Common myeloid progenitor, CD34-positive (primary cell): ENCODE results near the gene CPSF3.
A peak's percentile ranks its signal among the peaks of the same experiment; 100 is the strongest.
"Not testable (repeated sequence)": the region's sequence is repeated elsewhere in the genome, so short reads cannot be mapped to it uniquely, and the experiment has no call there.

Experiments
- CTCF ChIA-PET: fragments of 350-600 bp; sonication (Branson Sonifier 250); formaldehyde crosslinking; loops from one replicate; lab custom pipeline; 2021; ENCODE audit warnings: antibody characterized with exemption; lab: Charles Lee
- POLR2A ChIA-PET: fragments of 350-600 bp; sonication (Branson Sonifier 250); formaldehyde crosslinking; loops from one replicate; lab custom pipeline; 2021; ENCODE audit warnings: antibody characterized with exemption; lab: Charles Lee
- DNase-seq, 3 donors: peaks; one replicate each; pipeline versions ENCODE4 v3.0.0 to v3.0.0-alpha.2; 2013
- H3K27ac ChIP-seq, 2 experiments: 1 replicate in 1 of 2; 2 replicates in 1 of 2; pipeline ENCODE4 v1.7.0; 2013; ENCODE audit warnings: inconsistent platforms in 2 of 2, low read length in 2 of 2, mild to moderate bottlenecking in 2 of 2, low read depth in 1 of 2, moderate library complexity in 1 of 2; ENCODE audit not compliant: severe bottlenecking in 2 of 2, insufficient read depth in 1 of 2, poor library complexity in 1 of 2
- H3K27me3 ChIP-seq, 5 experiments: replicated peaks in 2 of 5; 1 replicate in 3 of 5; 2 replicates in 2 of 5; pipeline versions ENCODE4 v1.6.1 to v1.7.0; 2013; ENCODE audit warnings: low read length in 4 of 5, mild to moderate bottlenecking in 2 of 5, moderate library complexity in 2 of 5, inconsistent platforms in 1 of 5; ENCODE audit not compliant: insufficient read depth in 5 of 5, control insufficient read depth in 4 of 5
- H3K36me3 ChIP-seq, 4 experiments: 1 replicate in 2 of 4; 2 replicates in 2 of 4; pipeline versions ENCODE4 v1.6.1 to v1.7.0; 2013; ENCODE audit warnings: low read length in 3 of 4, control low read depth in 1 of 4, mild to moderate bottlenecking in 1 of 4; ENCODE audit not compliant: control insufficient read depth in 4 of 4, insufficient read depth in 4 of 4
- H3K4me1 ChIP-seq, 4 experiments: 1 replicate in 3 of 4; 2 replicates in 1 of 4; pipeline versions ENCODE4 v1.6.1 to v1.7.1; 2013; ENCODE audit warnings: low read length in 3 of 4, mild to moderate bottlenecking in 3 of 4, control low read depth in 1 of 4, inconsistent platforms in 1 of 4, moderate library complexity in 1 of 4; ENCODE audit not compliant: control insufficient read depth in 4 of 4, insufficient read depth in 4 of 4; ENCODE audit errors: control extremely low read depth in 1 of 4
- H3K4me3 ChIP-seq, 7 experiments: 1 replicate in 4 of 7; 2 replicates in 3 of 7; pipeline versions ENCODE4 v1.5.1 to v1.7.0; 2013; ENCODE audit warnings: mild to moderate bottlenecking in 7 of 7, low read length in 6 of 7, moderate library complexity in 6 of 7, inconsistent platforms in 2 of 7, low read depth in 2 of 7, control low read depth in 1 of 7; ENCODE audit not compliant: insufficient read depth in 4 of 7, control insufficient read depth in 1 of 7; ENCODE audit errors: extremely low read depth in 1 of 7
- H3K9me3 ChIP-seq, 5 experiments: 1 replicate in 4 of 5; 2 replicates in 1 of 5; pipeline versions ENCODE4 v1.6.1 to v1.7.1; 2013; ENCODE audit warnings: low read length in 4 of 5, mild to moderate bottlenecking in 2 of 5, inconsistent platforms in 1 of 5, low read depth in 1 of 5, moderate library complexity in 1 of 5; ENCODE audit not compliant: control insufficient read depth in 4 of 5, insufficient read depth in 2 of 5; ENCODE audit errors: control extremely low read depth in 1 of 5
- WGBS: methylation state at CpG from one replicate; pipeline ENCODE4 v1.1.5; 2013; ENCODE audit not compliant: insufficient coverage; 5-methylcytosine and 5-hydroxymethylcytosine counted together

CPSF3 gene

GRCh38 chr2:9492927-9493326 is 69.5 kb downstream of the CPSF3 start:
- peaks cover 40 to 88% (median 77%) of the 10 kb centered on the region in 4 experiments for H3K36me3 ChIP-seq
- CTCF ChIA-PET, result interaction anchor here (0.6 to 1.4 kb wide), 2 partner anchors 20 to 221 kb away, joined by 3 to 4 read pairs; no protein-coding TSS in a partner anchor
- no peak for DNase-seq
- peaks cover 0 to 3% (median 0%) of the 10 kb centered on the region in 4 experiments for H3K4me1 ChIP-seq
- no peak overlapping the region for H3K27ac ChIP-seq
- POLR2A ChIA-PET, result interaction anchor here (0.8 kb wide), 1 partner anchor 62 kb away, joined by 3 read pairs; the partner anchor contains the start of gene ADAM17
- H3K27me3 ChIP-seq, result no peaks in the 10 kb centered on the region
- 100% methylated on average over 1 of the region's 2 CpGs for WGBS
- H3K9me3 ChIP-seq, result no peaks in the 10 kb centered on the region
- H3K4me3 ChIP-seq, result no peak overlapping the region

GRCh38 chr2:9493478-9493877 is 70.0 kb downstream of the CPSF3 start:
- ChIA-PET POLR2A (no interaction called here), CTCF (interaction anchor here (1.4 kb wide), 1 partner anchor 20 kb away, joined by 4 read pairs; no protein-coding TSS in a partner anchor)

GRCh38 chr2:9494081-9494480 is 70.6 kb downstream of the CPSF3 start:
- H3K36me3 ChIP-seq, result peaks cover 41 to 83% (median 69%) of the 10 kb centered on the region in 4 experiments
- no peak for DNase-seq
- no peak overlapping the region for H3K4me3 ChIP-seq
- no peaks in the 10 kb centered on the region for H3K9me3 ChIP-seq
- peak overlapping the region in 1 of 2 experiments; percentile 14 for H3K27ac ChIP-seq
- WGBS, result 100% methylated on average over 1 of the region's 1 CpG
- ChIA-PET CTCF (interaction anchor here (1.4 kb wide), 1 partner anchor 19 kb away, joined by 4 read pairs; no protein-coding TSS in a partner anchor), POLR2A (no interaction called here)
- no peaks in the 10 kb centered on the region for H3K27me3 ChIP-seq
- peaks cover 0 to 3% (median 0%) of the 10 kb centered on the region in 4 experiments for H3K4me1 ChIP-seq

More at GRCh38 chr2:9493478-9493877, 70.0 kb downstream of the CPSF3 start:
- no peaks in the 10 kb centered on the region for H3K27me3 ChIP-seq
- no peak overlapping the region for H3K4me3 ChIP-seq
- no peak overlapping the region for H3K27ac ChIP-seq
- H3K36me3 ChIP-seq, result peaks cover 40 to 88% (median 74%) of the 10 kb centered on the region in 4 experiments
- peaks cover 0 to 3% (median 0%) of the 10 kb centered on the region in 4 experiments for H3K4me1 ChIP-seq
- no peak for DNase-seq
- no peaks in the 10 kb centered on the region for H3K9me3 ChIP-seq
- whole genome bisulfite sequencing, result 100% methylated on average over 2 of the region's 3 CpGs

- Histone ChIP-seq H3K36me3 (peaks cover 35 to 83% (median 55%) of the 10 kb centered on the region in 4 experiments), H3K27me3 (no peaks in the 10 kb centered on the region), H3K27ac (no peak overlapping the region), H3K4me1 (no peaks in the 10 kb centered on the region), H3K9me3 (peaks cover 0 to 1% (median 0%) of the 10 kb centered on the region in 5 experiments), H3K4me3 (no peak overlapping the region)
- 96% methylated on average over 4 of the region's 4 CpGs for WGBS
- ChIA-PET CTCF (interaction anchor here (0.7 to 1.7 kb wide), 2 partner anchors 12 to 40 kb away, joined by 3 to 5 read pairs; no protein-coding TSS in a partner anchor), POLR2A (no interaction called here)
- DNase-seq, result no peak
Measured at GRCh38 chr2:9497017-9497416, 73.6 kb downstream of the CPSF3 start.

GRCh38 chr2:9498210-9498609 is 74.8 kb downstream of the CPSF3 start:
- H3K27me3 ChIP-seq, result no peaks in the 10 kb centered on the region
- WGBS, result no CpG with 5 or more reads among the region's 1 CpG
- POLR2A ChIA-PET, result interaction anchor here (0.6 kb wide), 1 partner anchor 272 kb away, joined by 3 read pairs; no protein-coding TSS in a partner anchor
- CTCF ChIA-PET, result interaction anchor here (1.5 kb wide), 1 partner anchor 8 kb away, joined by 3 read pairs; no protein-coding TSS in a partner anchor
- H3K4me1 ChIP-seq, result no peaks in the 10 kb centered on the region
- H3K36me3 ChIP-seq, result peaks cover 32 to 82% (median 50%) of the 10 kb centered on the region in 4 experiments
- H3K4me3 ChIP-seq, result no peak overlapping the region
- H3K27ac ChIP-seq, result no peak overlapping the region
- no peak for DNase-seq
- H3K9me3 ChIP-seq, result peaks cover 0 to 1% (median 0%) of the 10 kb centered on the region in 5 experiments

GRCh38 chr2:9508931-9509330 is 85.5 kb downstream of the CPSF3 start:
- CTCF ChIA-PET, result interaction anchor here (1.6 kb wide), 1 partner anchor 12 kb away, joined by 5 read pairs; no protein-coding TSS in a partner anchor
- POLR2A ChIA-PET, result no interaction called here
- no peak overlapping the region for H3K27ac ChIP-seq
- peaks cover 10 to 51% (median 32%) of the 10 kb centered on the region in 4 experiments for H3K36me3 ChIP-seq
- H3K4me3 ChIP-seq, result no peak overlapping the region
- H3K4me1 ChIP-seq, result peaks cover 0 to 5% (median 0%) of the 10 kb centered on the region in 4 experiments
- no peaks in the 10 kb centered on the region for H3K27me3 ChIP-seq
- DNase-seq, result peak in 2 of 3 donors; percentile 14
- no peaks in the 10 kb centered on the region for H3K9me3 ChIP-seq
- whole genome bisulfite sequencing, result no CpG with 5 or more reads among the region's 1 CpG

GRCh38 chr2:9513946-9514345 is 90.5 kb downstream of the CPSF3 start:
- H3K27me3 ChIP-seq, H3K4me1 ChIP-seq, H3K27ac ChIP-seq, POLR2A ChIA-PET, H3K9me3 ChIP-seq, DNase-seq, H3K4me3 ChIP-seq: not testable (repeated sequence)
- peaks cover 5 to 57% (median 40%) of the 10 kb centered on the region in 4 experiments for H3K36me3 ChIP-seq
- no CpG with 5 or more reads among the region's 3 CpGs for WGBS
- CTCF ChIA-PET, result interaction anchor here (0.9 to 1.9 kb wide), 2 partner anchors 20 to 40 kb away, joined by 3 to 4 read pairs; no protein-coding TSS in a partner anchor
